GM23338 (cell line): ENCODE results near the gene GNAI3. TPM values are rescaled to one million over a fixed set of nuclear protein-coding genes. Genes with fewer than 3 reads are reported as not detected.

Experiments used
- ATAC-seq: fragments of 200-7000 bp; cut with Tn5 transposase; 3 replicates; pipeline ENCODE4 v1.9.1; 2020
- DNase-seq: peaks from one replicate; pipeline ENCODE4 v3.0.0-alpha.2; 2015; ENCODE audit warnings: low spot score
- H2AFZ ChIP-seq: fragments of 200-600 bp; sonication (generic); 2 replicates; pipeline ENCODE4 v1.8.0; 2016; ENCODE audit warnings: antibody characterized with exemption, mild to moderate bottlenecking, moderate library complexity
- H3F3A ChIP-seq: fragments of 200-600 bp; sonication (generic); replicated peaks from 2 replicates; pipeline ENCODE4 v1.8.0; 2017; ENCODE audit warnings: antibody characterized with exemption, mixed run types, low read depth
- H3K27ac ChIP-seq: fragments of 200-600 bp; sonication (generic); 2 replicates; pipeline ENCODE4 v1.6.1; 2016; ENCODE audit warnings: low read depth
- H3K27me3 ChIP-seq: fragments of 200-600 bp; sonication (generic); 2 replicates; pipeline ENCODE4 v1.8.0; 2016; ENCODE audit warnings: mild to moderate bottlenecking, mixed run types, moderate library complexity; ENCODE audit not compliant: insufficient read depth
- H3K36me3 ChIP-seq: fragments of 200-600 bp; sonication (generic); 2 replicates; pipeline ENCODE4 v1.8.0; 2016; ENCODE audit warnings: mild to moderate bottlenecking; ENCODE audit not compliant: insufficient read depth
- H3K4me1 ChIP-seq: fragments of 200-600 bp; sonication (generic); 2 replicates; pipeline ENCODE4 v1.8.0; 2016; ENCODE audit warnings: mild to moderate bottlenecking, moderate library complexity; ENCODE audit not compliant: insufficient read depth
- H3K4me2 ChIP-seq: fragments of 200-600 bp; sonication (generic); 2 replicates; pipeline ENCODE4 v1.7.1; 2017; ENCODE audit warnings: mixed run types
- H3K4me3 ChIP-seq: fragments of 200-600 bp; sonication (generic); 2 replicates; pipeline ENCODE4 v1.6.1; 2016; ENCODE audit warnings: mixed run types
- H3K79me2 ChIP-seq: fragments of 200-600 bp; sonication (generic); replicated peaks from 2 replicates; pipeline ENCODE4 v1.8.0; 2017; ENCODE audit warnings: mild to moderate bottlenecking; ENCODE audit not compliant: insufficient read depth
- H3K9me2 ChIP-seq: fragments of 200-600 bp; sonication (generic); 2 replicates; pipeline ENCODE4 v1.8.0; 2017; ENCODE audit not compliant: insufficient read depth
- H4K20me1 ChIP-seq: fragments of 200-600 bp; sonication (generic); replicated peaks from 2 replicates; pipeline ENCODE4 v1.8.0; 2017; ENCODE audit warnings: mild to moderate bottlenecking; ENCODE audit not compliant: insufficient read depth
- H3K27ac Mint-ChIP-seq: 2 replicates; pipeline ENCODE4 v1.8.0; 2020; ENCODE audit warnings: inconsistent platforms, mild to moderate bottlenecking, moderate library complexity, mixed read lengths
- H3K27me3 Mint-ChIP-seq: 3 replicates; pipeline ENCODE4 v1.8.0; 2022; ENCODE audit warnings: low read depth, mild to moderate bottlenecking, moderate library complexity, mixed read lengths, inconsistent platforms; ENCODE audit not compliant: insufficient read depth, poor library complexity
- H3K36me3 Mint-ChIP-seq: 3 replicates; pipeline ENCODE4 v1.8.0; 2021; ENCODE audit warnings: low read depth, mild to moderate bottlenecking, inconsistent platforms, moderate library complexity, mixed read lengths
- H3K4me1 Mint-ChIP-seq: 3 replicates; pipeline ENCODE4 v1.8.0; 2020; ENCODE audit warnings: mild to moderate bottlenecking, inconsistent platforms, mixed read lengths
- H3K4me3 Mint-ChIP-seq: 3 replicates; pipeline ENCODE4 v1.8.0; 2021; ENCODE audit warnings: moderate library complexity, mild to moderate bottlenecking, inconsistent platforms, mixed read lengths
- H3K9me3 Mint-ChIP-seq: 3 replicates; pipeline ENCODE4 v1.8.0; 2020; ENCODE audit warnings: moderate library complexity, mild to moderate bottlenecking, inconsistent platforms, mixed read lengths
- CREB1 ChIP-seq: fragments of 250-450 bp; sonication (Bioruptor Pico); IDR thresholded peaks from 2 replicates; pipeline ENCODE4 v1.5.0; 2020; ENCODE audit warnings: low read depth, mild to moderate bottlenecking, moderate library complexity
- NANOG ChIP-seq: IDR thresholded peaks from 2 replicates; pipeline ENCODE4 v1.6.1; 2016; ENCODE audit warnings: antibody characterized with exemption, borderline replicate concordance
- ZNF114 ChIP-seq: fragments of 250-450 bp; sonication (Bioruptor Pico); IDR thresholded peaks from 2 replicates; pipeline ENCODE4 v1.5.0; 2020; ENCODE audit warnings: mild to moderate bottlenecking, moderate library complexity
- ZNF331 ChIP-seq: fragments of 250-450 bp; sonication (Bioruptor Pico); IDR thresholded peaks from 2 replicates; pipeline ENCODE4 v1.5.0; 2020; ENCODE audit warnings: low read depth, mild to moderate bottlenecking, moderate library complexity
- polyA plus RNA-seq: library from polyadenylated mRNA; unstranded; fragments of >200 nt; fragmentation: Nextera tagmentation; extraction: Ambion mirVana; gene quantifications from 2 replicates; pipeline ENCODE4 v1.2.1, GENCODE V29; 2016
- total RNA-seq: library from RNA; depleted of rRNA; stranded (reverse); fragments of >200 nt; shearing (Covaris generic); gene quantifications from 2 replicates; pipeline ENCODE4 v1.2.3, GENCODE V29; 2014
- TF ChIP-seq, protein P1 (sequence below): fragments of 250-450 bp; sonication (Bioruptor Pico); IDR thresholded peaks from 2 replicates; pipeline ENCODE4 v1.5.0; 2020; ENCODE audit warnings: mild to moderate bottlenecking, moderate library complexity
- TF ChIP-seq, protein P2 (sequence below), 2 experiments: fragments of 200-600 bp in 1 of 2; sonication (generic) in 1 of 2; conservative IDR thresholded peaks; 2 replicates each; pipeline versions ENCODE4 v1.5.1 to v1.6.1; 2016 to 2017; ENCODE audit warnings: antibody characterized with exemption in 2 of 2, low read depth in 2 of 2, mild to moderate bottlenecking in 2 of 2, moderate library complexity in 1 of 2
- TF ChIP-seq, protein P3 (sequence below): IDR thresholded peaks from one replicate; pipeline ENCODE4 v1.6.1; 2018; ENCODE audit warnings: antibody characterized with exemption; ENCODE audit not compliant: unreplicated experiment

GNAI3 gene
- total and polyA plus RNA-seq, 2 experiments from 2014 or later, result 4.5 to 10.2 TPM

DNA sequence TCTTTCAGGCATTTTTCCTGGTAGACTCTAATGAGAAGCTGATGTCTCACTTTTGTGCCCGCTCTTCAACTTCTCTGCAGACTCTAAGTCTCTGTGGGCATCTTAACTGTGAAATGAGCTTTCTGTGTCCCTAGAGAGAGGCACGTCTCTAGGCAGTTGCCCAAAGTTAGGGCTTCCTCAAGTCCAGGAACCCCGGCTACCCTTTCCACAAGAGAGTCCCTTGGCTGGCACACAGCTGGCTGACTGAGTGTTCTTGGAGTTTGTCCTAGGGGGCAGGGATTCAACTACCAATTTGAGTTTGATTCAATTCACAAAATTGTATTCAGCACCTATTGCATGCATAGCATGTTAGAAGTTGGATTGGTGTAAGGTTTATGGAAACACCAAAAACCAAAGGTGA lies 7.3 kb upstream of the GNAI3 start (continued):
- TF ChIP-seq, protein P1, sequence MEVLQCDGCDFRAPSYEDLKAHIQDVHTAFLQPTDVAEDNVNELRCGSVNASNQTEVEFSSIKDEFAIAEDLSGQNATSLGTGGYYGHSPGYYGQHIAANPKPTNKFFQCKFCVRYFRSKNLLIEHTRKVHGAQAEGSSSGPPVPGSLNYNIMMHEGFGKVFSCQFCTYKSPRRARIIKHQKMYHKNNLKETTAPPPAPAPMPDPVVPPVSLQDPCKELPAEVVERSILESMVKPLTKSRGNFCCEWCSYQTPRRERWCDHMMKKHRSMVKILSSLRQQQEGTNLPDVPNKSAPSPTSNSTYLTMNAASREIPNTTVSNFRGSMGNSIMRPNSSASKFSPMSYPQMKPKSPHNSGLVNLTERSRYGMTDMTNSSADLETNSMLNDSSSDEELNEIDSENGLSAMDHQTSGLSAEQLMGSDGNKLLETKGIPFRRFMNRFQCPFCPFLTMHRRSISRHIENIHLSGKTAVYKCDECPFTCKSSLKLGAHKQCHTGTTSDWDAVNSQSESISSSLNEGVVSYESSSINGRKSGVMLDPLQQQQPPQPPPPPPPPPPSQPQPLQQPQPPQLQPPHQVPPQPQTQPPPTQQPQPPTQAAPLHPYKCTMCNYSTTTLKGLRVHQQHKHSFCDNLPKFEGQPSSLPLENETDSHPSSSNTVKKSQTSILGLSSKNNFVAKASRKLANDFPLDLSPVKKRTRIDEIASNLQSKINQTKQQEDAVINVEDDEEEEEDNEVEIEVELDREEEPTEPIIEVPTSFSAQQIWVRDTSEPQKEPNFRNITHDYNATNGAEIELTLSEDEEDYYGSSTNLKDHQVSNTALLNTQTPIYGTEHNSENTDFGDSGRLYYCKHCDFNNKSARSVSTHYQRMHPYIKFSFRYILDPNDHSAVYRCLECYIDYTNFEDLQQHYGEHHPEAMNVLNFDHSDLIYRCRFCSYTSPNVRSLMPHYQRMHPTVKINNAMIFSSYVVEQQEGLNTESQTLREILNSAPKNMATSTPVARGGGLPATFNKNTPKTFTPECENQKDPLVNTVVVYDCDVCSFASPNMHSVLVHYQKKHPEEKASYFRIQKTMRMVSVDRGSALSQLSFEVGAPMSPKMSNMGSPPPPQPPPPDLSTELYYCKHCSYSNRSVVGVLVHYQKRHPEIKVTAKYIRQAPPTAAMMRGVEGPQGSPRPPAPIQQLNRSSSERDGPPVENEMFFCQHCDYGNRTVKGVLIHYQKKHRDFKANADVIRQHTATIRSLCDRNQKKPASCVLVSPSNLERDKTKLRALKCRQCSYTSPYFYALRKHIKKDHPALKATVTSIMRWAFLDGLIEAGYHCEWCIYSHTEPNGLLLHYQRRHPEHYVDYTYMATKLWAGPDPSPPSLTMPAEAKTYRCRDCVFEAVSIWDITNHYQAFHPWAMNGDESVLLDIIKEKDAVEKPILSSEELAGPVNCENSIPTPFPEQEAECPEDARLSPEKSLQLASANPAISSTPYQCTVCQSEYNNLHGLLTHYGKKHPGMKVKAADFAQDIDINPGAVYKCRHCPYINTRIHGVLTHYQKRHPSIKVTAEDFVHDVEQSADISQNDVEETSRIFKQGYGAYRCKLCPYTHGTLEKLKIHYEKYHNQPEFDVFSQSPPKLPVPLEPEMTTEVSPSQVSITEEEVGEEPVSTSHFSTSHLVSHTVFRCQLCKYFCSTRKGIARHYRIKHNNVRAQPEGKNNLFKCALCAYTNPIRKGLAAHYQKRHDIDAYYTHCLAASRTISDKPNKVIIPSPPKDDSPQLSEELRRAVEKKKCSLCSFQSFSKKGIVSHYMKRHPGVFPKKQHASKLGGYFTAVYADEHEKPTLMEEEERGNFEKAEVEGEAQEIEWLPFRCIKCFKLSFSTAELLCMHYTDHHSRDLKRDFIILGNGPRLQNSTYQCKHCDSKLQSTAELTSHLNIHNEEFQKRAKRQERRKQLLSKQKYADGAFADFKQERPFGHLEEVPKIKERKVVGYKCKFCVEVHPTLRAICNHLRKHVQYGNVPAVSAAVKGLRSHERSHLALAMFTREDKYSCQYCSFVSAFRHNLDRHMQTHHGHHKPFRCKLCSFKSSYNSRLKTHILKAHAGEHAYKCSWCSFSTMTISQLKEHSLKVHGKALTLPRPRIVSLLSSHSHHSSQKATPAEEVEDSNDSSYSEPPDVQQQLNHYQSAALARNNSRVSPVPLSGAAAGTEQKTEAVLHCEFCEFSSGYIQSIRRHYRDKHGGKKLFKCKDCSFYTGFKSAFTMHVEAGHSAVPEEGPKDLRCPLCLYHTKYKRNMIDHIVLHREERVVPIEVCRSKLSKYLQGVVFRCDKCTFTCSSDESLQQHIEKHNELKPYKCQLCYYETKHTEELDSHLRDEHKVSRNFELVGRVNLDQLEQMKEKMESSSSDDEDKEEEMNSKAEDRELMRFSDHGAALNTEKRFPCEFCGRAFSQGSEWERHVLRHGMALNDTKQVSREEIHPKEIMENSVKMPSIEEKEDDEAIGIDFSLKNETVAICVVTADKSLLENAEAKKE, result no peak
- TF ChIP-seq NANOG, result no peak
- TF ChIP-seq, protein P2, sequence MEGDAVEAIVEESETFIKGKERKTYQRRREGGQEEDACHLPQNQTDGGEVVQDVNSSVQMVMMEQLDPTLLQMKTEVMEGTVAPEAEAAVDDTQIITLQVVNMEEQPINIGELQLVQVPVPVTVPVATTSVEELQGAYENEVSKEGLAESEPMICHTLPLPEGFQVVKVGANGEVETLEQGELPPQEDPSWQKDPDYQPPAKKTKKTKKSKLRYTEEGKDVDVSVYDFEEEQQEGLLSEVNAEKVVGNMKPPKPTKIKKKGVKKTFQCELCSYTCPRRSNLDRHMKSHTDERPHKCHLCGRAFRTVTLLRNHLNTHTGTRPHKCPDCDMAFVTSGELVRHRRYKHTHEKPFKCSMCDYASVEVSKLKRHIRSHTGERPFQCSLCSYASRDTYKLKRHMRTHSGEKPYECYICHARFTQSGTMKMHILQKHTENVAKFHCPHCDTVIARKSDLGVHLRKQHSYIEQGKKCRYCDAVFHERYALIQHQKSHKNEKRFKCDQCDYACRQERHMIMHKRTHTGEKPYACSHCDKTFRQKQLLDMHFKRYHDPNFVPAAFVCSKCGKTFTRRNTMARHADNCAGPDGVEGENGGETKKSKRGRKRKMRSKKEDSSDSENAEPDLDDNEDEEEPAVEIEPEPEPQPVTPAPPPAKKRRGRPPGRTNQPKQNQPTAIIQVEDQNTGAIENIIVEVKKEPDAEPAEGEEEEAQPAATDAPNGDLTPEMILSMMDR (conservative IDR thresholded peaks at IDR 0.05; ENCODE audit: low read depth in 2 of 2), result no peak

DNA sequence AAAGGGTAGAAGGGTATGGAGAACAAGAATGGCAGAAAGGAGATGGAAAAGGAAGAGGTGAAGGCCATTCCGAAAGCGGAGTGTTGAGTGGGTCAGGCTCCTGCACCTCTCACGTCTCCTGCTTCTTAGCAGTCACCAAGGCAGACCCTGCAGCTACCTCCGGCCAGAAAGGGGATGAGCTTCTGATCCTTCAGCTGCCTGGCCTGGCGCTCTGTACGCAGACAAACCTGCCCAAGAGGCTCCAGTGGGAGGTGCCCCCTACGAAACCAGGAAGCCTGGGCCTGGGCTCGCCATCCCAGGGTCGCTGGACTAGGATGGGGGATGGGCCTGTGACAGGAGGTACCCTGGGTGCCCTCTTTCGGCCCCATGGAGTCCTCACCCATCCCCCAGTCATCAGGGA lies 5.8 kb upstream of the GNAI3 start:
- DNase-seq (no peak), ATAC-seq (no peak)
- Mint-ChIP-seq H3K9me3 (no peaks in the 10 kb centered on the region), H3K27ac (no peak overlapping the region), H3K4me3 (no peak overlapping the region), H3K27me3 (peaks cover 2% of the 10 kb centered on the region), H3K4me1 (peaks cover 22% of the 10 kb centered on the region), H3K36me3 (no peaks in the 10 kb centered on the region)
- no peak overlapping the region for H2AFZ ChIP-seq
- H3K4me3 ChIP-seq, result no peak overlapping the region
- peaks cover 5% of the 10 kb centered on the region; the same call in 1 of the 2 replicates for H3K79me2 ChIP-seq
- no peaks in the 10 kb centered on the region for H3K9me2 ChIP-seq
- no peak overlapping the region for H3K4me2 ChIP-seq
- no peaks in the 10 kb centered on the region for H3K36me3 ChIP-seq
- H3K4me1 ChIP-seq, result peaks cover 7% of the 10 kb centered on the region; the same call in 1 of the 2 replicates
- H4K20me1 ChIP-seq, result no peaks in the 10 kb centered on the region
- H3K27me3 ChIP-seq, result no peaks in the 10 kb centered on the region
- no peaks in the 10 kb centered on the region for H3F3A ChIP-seq
- H3K27ac ChIP-seq, result no peak overlapping the region
- no peak for TF ChIP-seq ZNF331 (CRISPR knock-in tag)
- TF ChIP-seq, protein P2 (conservative IDR thresholded peaks at IDR 0.05; ENCODE audit: low read depth in 2 of 2), result no peak
- TF ChIP-seq, protein P3, sequence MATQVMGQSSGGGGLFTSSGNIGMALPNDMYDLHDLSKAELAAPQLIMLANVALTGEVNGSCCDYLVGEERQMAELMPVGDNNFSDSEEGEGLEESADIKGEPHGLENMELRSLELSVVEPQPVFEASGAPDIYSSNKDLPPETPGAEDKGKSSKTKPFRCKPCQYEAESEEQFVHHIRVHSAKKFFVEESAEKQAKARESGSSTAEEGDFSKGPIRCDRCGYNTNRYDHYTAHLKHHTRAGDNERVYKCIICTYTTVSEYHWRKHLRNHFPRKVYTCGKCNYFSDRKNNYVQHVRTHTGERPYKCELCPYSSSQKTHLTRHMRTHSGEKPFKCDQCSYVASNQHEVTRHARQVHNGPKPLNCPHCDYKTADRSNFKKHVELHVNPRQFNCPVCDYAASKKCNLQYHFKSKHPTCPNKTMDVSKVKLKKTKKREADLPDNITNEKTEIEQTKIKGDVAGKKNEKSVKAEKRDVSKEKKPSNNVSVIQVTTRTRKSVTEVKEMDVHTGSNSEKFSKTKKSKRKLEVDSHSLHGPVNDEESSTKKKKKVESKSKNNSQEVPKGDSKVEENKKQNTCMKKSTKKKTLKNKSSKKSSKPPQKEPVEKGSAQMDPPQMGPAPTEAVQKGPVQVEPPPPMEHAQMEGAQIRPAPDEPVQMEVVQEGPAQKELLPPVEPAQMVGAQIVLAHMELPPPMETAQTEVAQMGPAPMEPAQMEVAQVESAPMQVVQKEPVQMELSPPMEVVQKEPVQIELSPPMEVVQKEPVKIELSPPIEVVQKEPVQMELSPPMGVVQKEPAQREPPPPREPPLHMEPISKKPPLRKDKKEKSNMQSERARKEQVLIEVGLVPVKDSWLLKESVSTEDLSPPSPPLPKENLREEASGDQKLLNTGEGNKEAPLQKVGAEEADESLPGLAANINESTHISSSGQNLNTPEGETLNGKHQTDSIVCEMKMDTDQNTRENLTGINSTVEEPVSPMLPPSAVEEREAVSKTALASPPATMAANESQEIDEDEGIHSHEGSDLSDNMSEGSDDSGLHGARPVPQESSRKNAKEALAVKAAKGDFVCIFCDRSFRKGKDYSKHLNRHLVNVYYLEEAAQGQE, result no peak
- TF ChIP-seq CREB1 (CRISPR knock-in tag), result no peak
- no peak for TF ChIP-seq NANOG
- no peak for TF ChIP-seq ZNF114 (CRISPR knock-in tag)
